GM18502 (cell line): Measurements from ENCODE around the gene SLC30A1.
"Not testable (repeated sequence)": the region's sequence is repeated elsewhere in the genome, so short reads cannot be mapped to it uniquely, and the experiment has no call there.

ENCODE experiments used
- ATAC-seq: cut with Tn5 transposase; IDR thresholded peaks from one replicate; pipeline ENCODE4 v1.9.1; 2021; ENCODE audit warnings: mild to moderate bottlenecking; ENCODE audit not compliant: unreplicated experiment, poor library complexity

SLC30A1 gene

DNA sequence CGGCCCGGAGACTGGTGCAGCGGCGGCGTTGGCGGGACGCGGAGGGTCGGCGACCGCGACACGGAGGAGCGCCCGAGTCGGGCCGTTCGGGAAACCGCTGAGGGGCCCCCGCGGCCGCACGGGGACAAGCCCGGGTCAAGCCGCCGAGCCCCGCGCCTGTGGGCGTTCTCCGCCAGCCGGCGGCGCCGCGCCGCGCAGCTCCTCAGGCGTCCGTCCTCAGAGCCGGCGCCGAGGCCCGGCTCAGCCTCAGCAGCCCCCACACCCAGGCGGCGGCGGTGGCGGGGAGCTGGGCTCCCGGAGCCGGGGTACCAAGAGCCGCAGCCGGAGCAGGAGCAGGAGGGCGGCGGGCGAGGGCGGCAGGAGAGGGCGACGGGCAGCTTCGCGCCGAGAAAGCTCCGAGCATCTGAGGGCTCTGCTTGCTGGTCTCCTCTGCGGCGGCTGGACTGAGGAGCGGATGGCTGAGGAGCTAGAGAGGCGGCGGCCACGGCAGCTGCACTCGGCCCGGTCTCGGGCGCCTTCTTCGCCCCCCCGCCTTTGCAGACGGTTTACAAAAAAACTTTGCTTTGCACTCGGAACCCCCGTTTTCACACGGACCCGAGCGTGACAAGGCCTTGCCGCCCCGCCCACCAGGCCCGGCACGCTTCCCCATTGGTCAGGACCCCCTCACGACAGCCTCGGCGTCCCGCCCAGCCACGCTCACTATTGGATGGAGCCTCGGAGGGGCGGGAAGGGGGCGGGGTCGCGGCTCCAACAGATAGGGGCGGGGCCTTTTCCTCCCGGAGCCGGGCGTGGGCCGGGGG lies at the start of gene SLC30A1:
SLC30A1 (minus strand) TSS at position 522 of the 800 bp plus-strand sequence. CDS start 549 bp downstream, outside the sequence.
- peak; percentile 87 for ATAC-seq

- no peak for ATAC-seq
Observed at GRCh38 chr1:211628417-211628816, 49.5 kb upstream of the SLC30A1 start.

- no peak for ATAC-seq
Observed at GRCh38 chr1:211627259-211627658, 48.3 kb upstream of the SLC30A1 start.

DNA sequence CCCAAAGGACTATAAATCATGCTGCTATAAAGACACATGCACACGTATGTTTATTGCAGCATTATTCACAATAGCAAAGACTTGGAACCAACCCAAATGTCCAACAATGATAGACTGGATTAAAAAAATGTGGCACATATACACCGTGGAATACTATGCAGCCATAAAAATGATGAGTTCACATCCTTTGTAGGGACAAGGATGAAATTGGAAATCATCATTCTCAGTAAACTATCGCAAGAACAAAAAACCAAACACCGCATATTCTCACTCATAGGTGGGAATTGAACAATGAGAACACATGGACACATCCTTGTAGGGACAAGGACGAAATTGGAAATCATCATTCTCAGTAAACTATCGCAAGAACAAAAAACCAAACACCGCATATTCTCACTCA lies 46.9 kb upstream of the SLC30A1 start:
- ATAC-seq, result not testable (repeated sequence)

- ATAC-seq, result no peak
Observed at GRCh38 chr1:211625040-211625439, 46.1 kb upstream of the SLC30A1 start.

DNA sequence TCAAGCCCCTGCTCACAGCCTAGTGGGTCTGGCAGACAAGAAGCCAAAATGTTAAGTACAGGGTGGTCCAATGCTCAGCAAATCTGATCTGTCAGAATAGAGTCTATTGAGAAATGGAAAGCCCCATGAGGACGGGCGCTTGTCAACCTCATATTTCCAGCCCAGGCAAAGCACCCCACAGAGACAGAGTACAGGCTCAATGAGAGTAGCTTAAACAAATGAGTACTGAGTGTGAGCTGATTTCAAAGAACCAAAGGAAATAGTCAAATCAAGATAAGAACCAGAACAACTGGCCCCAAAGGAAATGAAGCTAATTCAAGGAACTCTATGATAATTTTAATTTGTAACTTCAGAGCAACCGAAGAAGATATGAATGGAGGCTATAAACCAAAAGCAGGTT lies 44.6 kb upstream of the SLC30A1 start:
- no peak for ATAC-seq

DNA sequence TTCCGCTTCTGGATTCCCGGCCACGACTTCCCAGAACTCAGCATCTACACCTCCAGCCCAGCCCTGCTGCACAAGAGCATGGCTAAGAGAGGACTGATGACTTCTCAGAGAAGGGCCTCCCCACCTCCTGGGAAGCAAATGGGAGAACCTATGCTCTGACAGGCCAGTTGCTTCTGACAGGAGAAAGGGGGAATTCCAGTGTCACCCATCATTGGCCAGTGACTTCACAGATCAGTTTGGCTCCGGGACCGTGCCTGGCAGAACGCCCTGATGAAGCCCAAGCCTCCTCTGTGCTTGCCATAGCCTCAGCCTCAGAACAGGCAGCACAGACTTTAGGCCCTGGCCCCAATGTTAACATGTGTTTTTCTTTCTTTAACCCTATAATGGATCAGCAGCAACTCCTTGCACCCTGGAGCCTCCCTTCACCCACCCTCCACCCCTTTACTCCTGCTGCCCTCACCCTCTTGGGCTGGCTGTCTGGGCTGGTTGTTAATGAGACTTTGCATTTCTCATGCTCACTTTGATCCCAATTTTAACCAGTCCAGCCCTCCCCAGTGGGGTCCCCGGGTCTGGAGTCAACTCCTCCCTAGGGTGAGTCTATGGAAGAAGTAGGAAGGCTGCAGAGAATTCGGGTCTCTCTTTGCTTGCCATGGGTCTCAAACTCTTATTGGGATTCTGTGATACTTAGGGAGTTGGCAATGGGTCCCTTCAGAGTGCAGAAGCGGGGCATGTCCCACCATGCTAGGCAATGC lies 42.7 kb upstream of the SLC30A1 start:
- no peak for ATAC-seq

DNA sequence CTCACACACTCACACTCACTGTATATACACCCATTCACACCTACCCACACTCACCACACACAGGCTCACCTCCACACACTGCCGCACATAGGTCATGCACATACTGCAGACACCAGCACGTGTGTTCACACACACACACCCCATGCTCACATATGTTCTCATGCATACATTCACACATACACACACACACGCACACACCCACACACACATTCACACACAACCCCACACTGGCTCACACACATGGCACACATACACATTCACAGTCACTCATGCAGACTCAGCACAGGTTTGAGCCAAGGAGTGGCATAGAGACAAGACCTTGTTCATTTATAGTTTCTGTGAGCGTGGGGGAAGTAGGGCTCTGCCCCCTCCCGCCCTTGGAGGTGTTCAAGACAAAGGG lies 41.1 kb upstream of the SLC30A1 start:
- ATAC-seq, result no peak

GRCh38 chr1:211619033-211619996 lies 40.4 kb upstream of the SLC30A1 start:
- ATAC-seq, result no peak

DNA sequence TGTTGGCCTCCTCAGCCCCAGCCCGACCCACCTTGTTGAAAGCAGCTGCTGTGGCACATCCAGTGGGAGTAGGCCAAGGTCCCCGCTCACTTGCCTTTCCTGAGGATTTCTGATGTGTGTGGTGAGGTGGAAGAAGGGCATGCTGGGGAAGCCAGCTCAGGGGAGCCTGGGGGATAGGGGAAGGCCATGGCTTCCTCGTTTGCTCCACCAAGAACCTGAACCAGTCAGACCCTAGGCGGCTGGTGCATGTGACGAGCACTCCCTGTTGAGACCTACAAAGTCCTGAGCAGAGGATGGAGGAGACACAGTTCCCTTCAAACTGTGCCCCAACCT lies 38.0 kb upstream of the SLC30A1 start:
- ATAC-seq, result no peak

DNA sequence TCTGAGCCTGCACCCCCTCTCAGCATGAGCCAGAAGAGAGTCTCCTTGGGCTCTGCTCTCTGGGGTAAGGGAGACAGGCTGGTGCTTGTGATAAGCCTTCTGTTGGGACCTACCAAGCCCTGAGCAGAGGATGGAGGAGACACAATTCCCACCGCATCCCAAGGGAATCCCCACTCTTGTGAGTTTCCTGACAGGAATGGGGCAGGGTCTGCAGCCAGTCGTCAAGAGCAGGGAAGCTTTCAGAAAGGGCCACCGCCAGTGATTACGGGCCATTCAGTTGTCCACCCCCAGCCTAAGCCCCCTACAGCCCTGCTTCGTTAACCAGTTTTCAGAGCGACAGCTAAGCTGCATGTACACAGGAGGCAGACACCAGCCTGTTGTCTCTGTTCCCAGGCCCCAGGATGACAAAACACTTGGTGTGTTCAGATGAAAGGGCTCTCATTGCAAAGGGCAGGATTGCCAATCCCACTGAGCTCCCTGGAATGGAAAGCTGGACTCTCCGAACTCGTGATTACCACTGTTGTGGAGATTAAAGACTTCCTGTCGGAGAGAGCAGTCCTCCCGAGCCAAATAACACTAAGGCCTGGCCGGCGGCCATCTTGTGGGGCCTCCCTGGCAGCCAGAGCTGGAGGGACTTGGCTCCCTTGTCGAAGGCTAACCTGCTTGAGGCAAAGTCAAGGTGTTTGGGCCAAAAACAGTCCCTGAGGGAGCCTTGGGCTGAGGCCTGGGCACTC lies 37.4 kb upstream of the SLC30A1 start:
- ATAC-seq, result no peak

GRCh38 chr1:211614615-211615014 lies 35.7 kb upstream of the SLC30A1 start:
- no peak for ATAC-seq

GRCh38 chr1:211613951-211614350 lies 35.0 kb upstream of the SLC30A1 start:
- ATAC-seq, result no peak

- peak; percentile 54 for ATAC-seq
Observed at GRCh38 chr1:211613108-211613947, 34.4 kb upstream of the SLC30A1 start.

DNA sequence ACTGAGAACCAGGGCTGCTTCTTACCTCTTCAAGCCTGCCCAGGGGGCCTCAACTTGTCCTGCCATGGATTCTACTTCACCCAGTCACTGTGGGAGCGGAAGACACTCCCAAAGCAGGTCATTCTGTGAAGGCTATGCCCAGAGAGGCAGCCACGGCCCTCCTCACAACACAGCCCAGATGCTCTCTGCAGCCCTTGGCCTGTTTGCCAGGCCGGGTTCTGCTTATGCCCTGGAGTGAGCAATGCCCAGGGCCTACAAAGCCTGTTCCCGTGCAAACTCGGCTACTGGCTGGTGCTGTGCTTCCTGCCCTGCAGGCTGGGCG lies 33.8 kb upstream of the SLC30A1 start:
- no peak for ATAC-seq

- no peak for ATAC-seq
Observed at GRCh38 chr1:211611818-211612217, 32.9 kb upstream of the SLC30A1 start.

GRCh38 chr1:211610779-211611556 lies 32.0 kb upstream of the SLC30A1 start:
- ATAC-seq, result no peak
